Upper lobe of right lung (tissue), 1 donor: ENCODE data around the gene PAWR. TPM values are rescaled to one million over a fixed set of nuclear protein-coding genes. Genes with fewer than 3 reads are reported as not detected.

Experiments used
- ATAC-seq: fragments of 200-7000 bp; cut with Tn5 transposase; one replicate; pipeline ENCODE4 v1.9.1; 2020; ENCODE audit warnings: mild to moderate bottlenecking, moderate library complexity
- DNase-seq: peaks from one replicate; pipeline ENCODE4 v3.0.0-alpha.2; 2020
- H3K27ac ChIP-seq: fragments of 200-600 bp; one replicate; pipeline ENCODE4 v1.8.0; 2022
- H3K27me3 ChIP-seq: fragments of 200-600 bp; one replicate; pipeline ENCODE4 v1.8.0; 2022; ENCODE audit warnings: mild to moderate bottlenecking
- H3K36me3 ChIP-seq: fragments of 200-600 bp; one replicate; pipeline ENCODE4 v1.8.0; 2022
- H3K4me1 ChIP-seq: fragments of 200-600 bp; one replicate; pipeline ENCODE4 v1.8.0; 2022
- H3K4me3 ChIP-seq: fragments of 200-600 bp; one replicate; pipeline ENCODE4 v1.8.0; 2022; ENCODE audit warnings: mild to moderate bottlenecking
- H3K9me3 ChIP-seq: fragments of 200-600 bp; one replicate; pipeline ENCODE4 v1.8.0; 2022
- intact Hi-C: fragments of 100-400 bp; cut with DNase I; formaldehyde crosslinking; loops from one replicate; pipeline ENCODE4 v1.11.0; 2022
- total RNA-seq: library from RNA; stranded (reverse); fragmentation: NEBNext Ultra II Directional; extraction: Animal tissue kit (Norgen Biotek cat#: 25700); gene quantifications from one replicate; pipeline ENCODE4 v1.2.1, GENCODE V29; 2021
- TF ChIP-seq, protein P1 (sequence below): fragments of 200-600 bp; IDR thresholded peaks from one replicate; pipeline ENCODE4 v1.8.0; 2022; ENCODE audit warnings: antibody characterized with exemption
- donor health status: DM: no; HTN: yes; CAD: no; lungs with severe emphysema.

The PAWR gene
- total RNA-seq, 1 donor from 2014 or later, result 73.5 TPM

DNA sequence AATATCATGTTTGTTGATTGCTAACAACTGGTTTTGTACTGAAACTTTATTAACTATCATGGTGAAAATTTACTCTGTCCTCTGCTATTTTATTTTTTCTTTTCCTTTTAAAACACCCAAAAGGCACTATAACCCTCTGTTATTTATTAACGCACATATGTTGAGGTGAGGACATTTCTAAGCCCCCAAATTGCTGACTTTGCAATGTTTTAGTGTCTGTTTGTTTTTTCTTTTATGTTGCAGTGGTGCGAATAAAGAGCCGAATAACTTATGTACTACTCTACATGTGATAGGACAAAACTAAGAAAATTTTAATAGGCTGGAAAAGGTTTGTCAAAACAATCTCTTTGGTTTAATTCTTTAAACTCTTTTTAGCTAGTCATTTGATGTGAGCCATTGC lies 24.5 kb upstream of the PAWR start:
- H3K4me3 ChIP-seq, result no peak overlapping the region
- no peaks in the 10 kb centered on the region for H3K36me3 ChIP-seq
- intact Hi-C loops, result no loop called here
- no peak overlapping the region for H3K27ac ChIP-seq
- no peaks in the 10 kb centered on the region for H3K4me1 ChIP-seq
- ATAC-seq (no peak), DNase-seq (no peak)
- no peaks in the 10 kb centered on the region for H3K27me3 ChIP-seq
- TF ChIP-seq, protein P1, sequence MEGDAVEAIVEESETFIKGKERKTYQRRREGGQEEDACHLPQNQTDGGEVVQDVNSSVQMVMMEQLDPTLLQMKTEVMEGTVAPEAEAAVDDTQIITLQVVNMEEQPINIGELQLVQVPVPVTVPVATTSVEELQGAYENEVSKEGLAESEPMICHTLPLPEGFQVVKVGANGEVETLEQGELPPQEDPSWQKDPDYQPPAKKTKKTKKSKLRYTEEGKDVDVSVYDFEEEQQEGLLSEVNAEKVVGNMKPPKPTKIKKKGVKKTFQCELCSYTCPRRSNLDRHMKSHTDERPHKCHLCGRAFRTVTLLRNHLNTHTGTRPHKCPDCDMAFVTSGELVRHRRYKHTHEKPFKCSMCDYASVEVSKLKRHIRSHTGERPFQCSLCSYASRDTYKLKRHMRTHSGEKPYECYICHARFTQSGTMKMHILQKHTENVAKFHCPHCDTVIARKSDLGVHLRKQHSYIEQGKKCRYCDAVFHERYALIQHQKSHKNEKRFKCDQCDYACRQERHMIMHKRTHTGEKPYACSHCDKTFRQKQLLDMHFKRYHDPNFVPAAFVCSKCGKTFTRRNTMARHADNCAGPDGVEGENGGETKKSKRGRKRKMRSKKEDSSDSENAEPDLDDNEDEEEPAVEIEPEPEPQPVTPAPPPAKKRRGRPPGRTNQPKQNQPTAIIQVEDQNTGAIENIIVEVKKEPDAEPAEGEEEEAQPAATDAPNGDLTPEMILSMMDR, result no peak
- no peaks in the 10 kb centered on the region for H3K9me3 ChIP-seq

DNA sequence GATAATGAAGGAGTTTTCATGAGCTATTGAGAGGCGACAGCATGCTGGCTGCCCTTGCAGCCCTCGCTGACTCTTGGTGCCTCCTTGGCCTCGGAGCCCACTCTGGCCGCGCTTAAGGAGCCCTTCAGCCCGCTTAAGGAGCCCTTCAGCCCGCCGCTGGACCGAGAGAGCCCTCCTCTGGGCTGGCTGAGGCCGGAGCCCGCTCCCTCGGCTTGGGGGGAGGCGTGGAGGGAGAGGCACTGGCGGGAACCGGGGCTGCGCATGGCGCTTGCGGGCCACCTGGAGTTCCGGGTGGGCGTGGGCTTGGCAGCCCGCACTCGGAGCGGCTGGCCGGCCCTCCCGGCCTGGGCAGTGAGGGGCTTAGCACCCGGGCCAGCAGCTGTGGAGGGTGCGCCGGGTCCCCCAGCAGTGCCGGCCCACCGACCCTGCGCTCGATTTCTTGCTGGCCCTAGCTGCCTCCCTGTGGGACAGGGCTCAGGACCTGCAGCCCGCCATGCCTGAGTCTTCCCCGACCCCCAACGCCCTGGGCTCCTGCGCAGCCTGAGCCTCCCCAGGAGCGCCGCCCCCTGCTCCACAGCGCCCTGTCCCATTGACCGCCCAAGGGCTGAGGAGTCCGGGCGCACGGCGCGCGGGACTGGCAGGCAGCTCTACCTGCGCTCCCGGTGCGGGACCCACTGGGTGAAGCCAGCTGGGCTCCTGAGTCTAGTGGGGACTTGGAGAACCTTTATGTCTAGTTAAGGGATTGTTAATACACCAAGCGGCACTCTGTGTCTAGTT lies 20.1 kb upstream of the PAWR start:
- TF ChIP-seq, protein P1, result no peak
- intact Hi-C loops, result no loop called here
- Histone ChIP-seq H3K27ac (no peak overlapping the region), H3K4me3 (no peak overlapping the region), H3K9me3 (no peaks in the 10 kb centered on the region), H3K4me1 (no peaks in the 10 kb centered on the region), H3K36me3 (no peaks in the 10 kb centered on the region), H3K27me3 (no peaks in the 10 kb centered on the region)
- DNase-seq (no peak), ATAC-seq (peak; percentile 65)

DNA sequence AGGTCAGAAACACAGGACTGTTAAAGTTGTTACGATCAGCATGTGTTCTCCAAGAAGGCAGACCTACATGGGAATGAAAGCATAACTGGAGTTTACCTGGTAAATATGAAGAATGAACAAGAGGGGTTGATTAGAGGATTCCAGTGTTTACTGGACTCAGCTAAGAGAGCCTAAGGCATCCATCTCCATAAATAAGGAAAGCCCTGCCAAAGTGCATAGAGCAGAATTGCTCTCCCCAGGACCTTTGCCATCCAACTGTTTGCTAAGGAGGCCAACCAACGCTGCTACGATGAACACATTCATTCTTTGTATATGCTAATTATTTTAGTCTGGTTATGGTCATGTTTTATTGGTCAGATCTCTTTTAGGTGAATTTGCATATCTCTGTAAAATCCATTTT lies 17.1 kb upstream of the PAWR start:
- no peaks in the 10 kb centered on the region for H3K9me3 ChIP-seq
- ATAC-seq (no peak), DNase-seq (no peak)
- no peaks in the 10 kb centered on the region for H3K36me3 ChIP-seq
- H3K4me1 ChIP-seq, result no peaks in the 10 kb centered on the region
- H3K4me3 ChIP-seq, result no peak overlapping the region
- TF ChIP-seq, protein P1, result no peak
- no peaks in the 10 kb centered on the region for H3K27me3 ChIP-seq
- no peak overlapping the region for H3K27ac ChIP-seq
- intact Hi-C loops, result no loop called here

DNA sequence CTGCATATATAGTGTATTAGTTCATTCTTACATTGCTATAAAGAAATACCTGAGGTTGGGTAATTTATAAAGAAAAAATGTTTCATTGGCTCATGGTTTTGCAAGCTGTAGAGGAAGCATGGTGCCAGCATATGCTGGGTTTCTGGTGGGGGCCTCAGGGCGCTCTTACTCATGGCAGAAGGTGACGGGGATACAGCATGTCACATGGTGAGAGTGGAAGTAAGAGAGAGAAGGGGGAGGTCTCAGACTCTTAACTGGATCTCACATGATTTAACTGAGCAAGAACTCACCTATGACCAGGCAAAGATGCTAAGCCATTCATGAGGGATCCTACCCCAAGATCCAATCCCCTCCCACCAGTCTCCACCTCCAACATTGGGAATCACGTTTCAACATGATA lies 15.9 kb upstream of the PAWR start:
- Histone ChIP-seq H3K4me3 (no peak overlapping the region), H3K9me3 (no peaks in the 10 kb centered on the region)
- intact Hi-C loops, result no loop called here

DNA sequence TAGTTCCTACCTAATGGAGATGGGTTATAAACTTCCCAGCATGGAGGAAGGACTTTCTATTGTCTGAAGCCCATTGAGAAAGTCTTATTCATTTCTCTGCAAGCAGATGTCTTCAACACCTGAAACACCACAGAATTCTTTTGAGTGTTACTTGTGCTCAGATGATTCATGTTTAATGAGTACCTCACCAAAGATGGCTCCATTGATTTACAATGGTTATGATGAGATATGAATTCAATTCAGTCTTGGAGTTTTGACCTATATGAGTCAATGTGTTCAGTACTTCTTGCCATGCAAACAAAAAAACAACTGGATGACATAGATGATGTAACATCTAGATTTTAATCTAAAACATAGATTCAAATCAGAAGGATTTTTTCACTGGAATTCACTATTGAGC lies 15.4 kb upstream of the PAWR start:
- no peak for ATAC-seq
- DNase-seq, result no peak
- intact Hi-C loops, result no loop called here
- Histone ChIP-seq H3K4me1 (no peaks in the 10 kb centered on the region), H3K27ac (no peak overlapping the region), H3K27me3 (no peaks in the 10 kb centered on the region), H3K36me3 (no peaks in the 10 kb centered on the region), H3K9me3 (no peaks in the 10 kb centered on the region), H3K4me3 (no peak overlapping the region)
- TF ChIP-seq, protein P1, result no peak

More for the DNA sequence above, 15.9 kb upstream of the PAWR start:
- H3K27ac ChIP-seq, result no peak overlapping the region
- H3K36me3 ChIP-seq, result no peaks in the 10 kb centered on the region
- no peaks in the 10 kb centered on the region for H3K27me3 ChIP-seq
- H3K4me1 ChIP-seq, result no peaks in the 10 kb centered on the region
- ATAC-seq (no peak), DNase-seq (no peak)
- TF ChIP-seq, protein P1, result no peak
